OCI-LY3 (cell line): ENCODE data around the gene ABCC9.

ENCODE experiments used
- CTCF ChIP-seq: fragments of 200-600, 300-600 bp; sonication (generic); IDR thresholded peaks from 2 replicates; pipeline ENCODE4 v1.5.1; 2014; ENCODE audit warnings: antibody characterized with exemption, low read length, low read depth
- EZH2phosphoT487 ChIP-seq: fragments of 200-600 bp; shearing (Covaris generic); IDR thresholded peaks from 2 replicates; pipeline ENCODE4 v1.6.1; 2018; ENCODE audit warnings: antibody characterized with exemption, mixed run types, low read depth

- TF ChIP-seq CTCF (no peak), EZH2phosphoT487 (no peak)
These were observed 143.7 kb downstream of the ABCC9 start for GRCh38 chr12:21797539-21797938.
